ENCODE results near the gene SLC41A3.
"Not testable (repeated sequence)": the region's sequence is repeated elsewhere in the genome, so short reads cannot be mapped to it uniquely, and the experiment has no call there.

SLC41A3 gene

DNA sequence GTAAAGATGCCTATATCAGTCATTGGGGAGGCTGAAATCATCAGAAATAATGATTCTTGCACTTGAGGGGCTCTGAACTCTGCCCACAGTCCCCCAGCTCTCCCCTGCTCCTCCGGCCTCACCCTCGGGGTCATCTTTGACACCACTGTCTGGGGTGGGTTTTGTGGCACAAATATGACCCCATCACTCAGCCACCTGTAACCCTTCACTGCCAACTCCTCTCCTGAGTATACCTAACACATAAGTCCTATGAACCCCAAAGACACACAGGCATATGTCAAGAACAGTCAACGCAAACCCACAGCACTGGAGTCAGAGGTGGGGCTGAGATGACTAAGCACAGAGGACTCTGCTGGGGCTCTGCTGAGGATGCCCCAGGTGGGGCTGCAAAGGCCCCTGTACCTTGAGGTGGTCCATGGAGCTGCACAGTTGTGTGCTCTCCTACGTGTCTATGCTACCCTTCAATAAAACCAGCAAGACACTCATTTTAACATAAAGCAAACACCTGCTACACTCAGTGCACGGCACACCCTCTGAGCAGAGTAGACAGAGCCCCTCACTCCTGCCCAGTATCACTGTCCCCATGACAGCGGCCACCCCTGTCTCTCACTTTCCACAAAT, 29.9 kb downstream of the SLC41A3 start:
- no peak for DNase-seq (ENCODE audit: low read depth)

DNA sequence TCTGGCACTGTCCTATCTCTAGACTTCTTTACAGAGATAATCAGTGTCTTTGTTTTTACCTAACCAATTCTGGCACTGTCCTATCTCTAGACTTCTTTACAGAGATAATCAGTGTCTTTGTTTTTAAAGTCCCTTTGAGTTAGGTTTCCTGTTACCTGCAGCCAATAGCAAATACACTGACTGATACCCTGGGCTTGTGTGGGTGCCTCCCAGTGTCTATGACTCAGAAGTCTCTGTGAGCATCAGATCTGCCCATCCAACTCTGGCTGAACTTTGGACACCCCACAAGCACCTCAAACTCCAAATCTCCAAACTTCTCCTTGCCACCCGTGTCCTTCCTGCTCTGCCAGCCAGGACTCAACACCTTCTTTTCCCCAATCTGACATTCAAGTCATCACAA, 30.4 kb downstream of the SLC41A3 start:
- no peak for DNase-seq (ENCODE audit: low read depth)

DNA sequence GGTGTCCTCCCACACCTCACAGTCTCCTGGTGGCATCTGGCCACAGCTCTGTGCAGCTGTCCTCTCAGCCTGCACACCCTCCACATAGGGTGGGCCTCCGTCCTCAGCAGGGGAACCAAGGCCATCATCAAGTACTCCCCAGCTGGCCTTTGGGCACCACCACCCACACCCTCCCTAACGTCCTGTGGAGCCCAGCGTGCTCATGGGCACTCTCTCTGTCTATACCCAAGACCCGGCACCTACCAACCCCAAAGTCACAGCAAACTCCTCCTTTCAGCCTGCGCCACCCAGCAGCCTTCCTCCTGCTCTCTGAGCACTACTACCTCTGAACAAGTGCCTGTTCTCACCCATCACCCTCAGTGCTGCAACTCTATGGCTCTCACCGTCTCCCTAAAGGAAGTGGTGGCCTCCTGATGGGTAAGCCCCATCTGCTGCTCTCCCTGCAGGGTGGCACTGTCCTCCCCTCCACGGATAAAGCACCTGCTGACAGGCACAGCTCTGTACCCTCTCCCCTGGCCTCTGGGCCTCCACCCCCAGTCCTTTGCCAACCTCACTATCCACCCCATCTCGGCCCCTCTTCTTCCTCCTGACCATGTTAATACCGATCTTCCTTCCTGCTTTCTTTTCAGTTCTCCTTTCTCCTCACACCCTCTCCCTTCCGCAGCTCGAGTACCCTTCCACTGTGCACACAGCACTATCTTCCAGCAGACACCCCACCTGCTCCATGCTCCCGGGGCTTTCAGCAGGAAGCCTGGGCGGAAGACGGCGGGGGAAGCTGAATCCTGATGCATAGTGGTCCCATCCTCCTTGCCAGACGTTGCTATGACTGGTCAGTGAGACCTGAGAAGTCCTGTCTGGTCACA, 31.5 kb downstream of the SLC41A3 start:
- DNase-seq (ENCODE audit: low read depth), result no peak

DNA sequence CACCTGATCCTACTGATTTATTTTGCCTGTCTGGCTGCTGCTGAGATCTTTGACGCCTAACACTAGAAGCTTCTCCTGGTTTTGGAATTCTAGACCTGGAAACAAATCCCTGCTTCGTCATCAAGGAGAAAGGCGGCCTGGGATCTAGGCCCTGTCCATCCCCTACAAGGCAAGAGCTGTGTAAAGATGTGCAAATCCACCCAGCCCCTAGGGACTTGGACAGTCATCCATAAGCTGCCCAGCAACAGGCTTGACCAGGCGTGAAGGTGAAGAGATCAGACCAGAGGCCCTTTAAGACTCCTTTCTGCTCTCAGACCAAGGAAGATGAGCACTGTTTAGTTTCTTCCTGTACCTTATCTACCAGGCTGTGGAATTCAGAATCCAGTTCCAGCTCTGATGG, 32.2 kb downstream of the SLC41A3 start:
- no peak for DNase-seq (ENCODE audit: low read depth)

DNA sequence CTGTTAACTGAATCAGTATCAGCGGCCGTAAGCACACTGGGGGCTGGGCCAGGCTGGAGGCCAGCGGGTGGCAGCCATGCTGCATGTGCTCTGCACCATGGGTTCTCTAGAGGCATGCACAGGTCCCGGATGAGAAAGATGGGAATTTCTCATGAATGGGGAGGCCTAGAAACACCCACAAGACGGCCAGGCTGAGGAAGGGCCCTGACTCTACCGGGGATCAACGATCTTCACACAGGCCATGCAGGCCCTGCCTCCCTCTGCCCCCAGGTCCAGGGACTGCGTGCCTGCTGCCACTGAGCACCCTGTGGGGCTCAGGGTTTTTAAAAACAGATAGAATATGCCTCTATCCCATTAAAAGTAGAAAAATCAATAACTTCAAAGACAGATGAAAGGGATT, 32.7 kb downstream of the SLC41A3 start:
- no peak for DNase-seq (ENCODE audit: low read depth)

DNA sequence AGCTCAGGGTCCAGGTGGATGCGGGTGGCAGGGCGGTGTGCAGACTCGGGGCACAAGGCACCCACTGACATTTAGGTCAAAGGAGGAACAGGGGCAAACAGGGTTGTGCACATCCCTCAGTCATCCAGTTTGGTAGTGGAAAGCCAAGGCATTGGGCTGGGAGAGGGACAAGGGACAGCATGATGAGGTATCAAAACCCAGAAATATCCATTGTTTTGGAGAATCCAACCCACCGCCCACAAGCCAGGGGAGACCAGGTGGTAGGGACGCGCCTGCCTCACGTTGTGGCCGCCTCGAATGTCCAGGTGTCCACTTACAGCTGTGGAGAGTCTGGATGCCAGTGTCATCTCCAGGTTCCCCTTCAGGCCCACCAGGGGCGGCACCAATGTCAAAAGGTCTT, 33.3 kb downstream of the SLC41A3 start:
- no peak for DNase-seq (ENCODE audit: low read depth)

DNA sequence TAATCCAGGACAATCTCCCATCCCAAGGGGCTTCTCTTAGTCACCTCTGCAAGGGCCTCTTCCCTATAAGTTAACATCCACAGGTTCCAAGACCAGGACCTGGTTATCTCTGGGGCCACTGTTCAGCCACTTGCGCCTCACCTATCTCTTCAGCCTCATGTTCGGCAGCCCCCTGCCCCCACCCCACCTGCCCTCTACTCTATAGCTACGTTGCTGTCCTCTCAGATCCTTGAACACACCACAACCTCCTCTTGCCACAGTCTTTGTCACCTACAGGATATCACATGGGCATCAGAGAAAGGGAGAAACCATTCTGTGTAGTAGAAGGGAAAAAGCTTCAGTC, 33.9 kb downstream of the SLC41A3 start:
- DNase-seq (ENCODE audit: low read depth), result no peak

DNA sequence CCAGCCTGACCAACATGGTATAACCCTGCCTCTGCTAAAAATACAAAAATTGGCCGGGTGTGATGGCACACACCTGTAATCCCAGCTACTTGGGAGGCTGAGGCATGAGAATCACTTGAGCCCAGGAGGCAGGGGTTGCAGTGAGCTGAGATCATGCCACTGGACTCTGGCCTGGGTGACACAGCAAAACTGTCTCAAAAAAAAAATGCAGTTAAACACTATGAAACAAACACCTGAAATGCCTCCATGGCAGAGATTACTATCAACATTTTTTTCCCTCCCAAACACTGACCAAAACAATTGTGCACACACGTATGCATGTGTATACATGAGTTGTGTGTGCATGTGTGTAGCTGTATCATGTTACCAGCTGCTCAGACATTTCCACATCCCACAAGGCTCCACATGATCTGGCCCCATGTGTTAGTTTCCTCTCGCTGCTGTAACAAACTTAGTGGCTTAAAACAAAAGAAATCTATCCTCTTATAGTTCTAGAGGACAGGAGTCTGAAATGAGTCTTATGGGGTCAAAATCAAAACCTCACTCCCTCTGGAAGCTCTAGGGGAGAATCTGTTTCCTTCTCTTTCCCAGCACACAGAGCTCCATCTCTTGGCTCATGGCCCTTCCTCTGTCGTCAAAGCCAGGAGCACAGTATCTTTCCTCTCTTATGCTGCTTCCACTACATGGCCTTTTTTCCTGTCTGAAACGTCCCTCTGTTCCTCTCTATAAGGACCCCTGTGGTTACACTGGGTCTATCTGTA, 34.5 kb downstream of the SLC41A3 start:
- no peak for DNase-seq (ENCODE audit: low read depth)

DNA sequence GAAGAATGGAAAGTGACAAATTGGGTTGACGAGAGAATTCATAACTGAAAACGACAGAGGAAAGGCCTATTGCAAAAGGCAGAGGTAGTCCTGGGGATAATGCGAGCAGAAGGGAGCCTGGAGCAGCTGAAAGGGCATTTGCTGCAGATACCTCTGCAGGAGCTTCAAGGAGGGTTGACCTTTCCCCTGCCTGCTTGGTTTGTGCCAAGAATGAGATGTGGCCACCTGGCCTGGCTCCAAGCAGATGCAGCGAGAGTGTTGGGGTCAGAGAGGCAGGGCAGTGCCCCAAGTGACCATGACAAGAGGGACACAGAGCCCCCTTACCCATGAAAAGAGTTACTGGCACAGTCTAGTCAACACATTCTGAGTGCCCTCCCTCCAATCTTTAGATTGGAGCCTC, 43.5 kb downstream of the SLC41A3 start:
- DNase-seq (ENCODE audit: low read depth), result no peak

DNA sequence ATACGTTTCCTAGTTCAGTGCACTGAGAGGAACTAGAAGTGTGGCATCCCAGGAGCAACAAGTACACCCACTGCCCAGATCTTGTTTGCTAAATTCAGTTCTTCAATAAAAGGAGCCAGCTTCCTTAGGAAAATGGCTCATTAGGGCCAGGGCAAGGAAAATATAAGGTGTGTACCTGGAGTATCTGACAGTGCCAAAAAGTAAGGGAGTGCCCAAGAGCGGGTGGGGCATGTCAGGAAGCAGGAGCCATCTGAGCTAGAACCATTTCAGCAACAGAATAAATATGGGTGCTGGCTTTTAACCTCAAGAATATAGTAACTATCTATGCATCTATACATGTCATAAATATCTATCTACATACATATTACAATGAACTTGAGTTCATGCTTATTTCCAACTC, 44.1 kb downstream of the SLC41A3 start:
- no peak for DNase-seq (ENCODE audit: low read depth)

DNA sequence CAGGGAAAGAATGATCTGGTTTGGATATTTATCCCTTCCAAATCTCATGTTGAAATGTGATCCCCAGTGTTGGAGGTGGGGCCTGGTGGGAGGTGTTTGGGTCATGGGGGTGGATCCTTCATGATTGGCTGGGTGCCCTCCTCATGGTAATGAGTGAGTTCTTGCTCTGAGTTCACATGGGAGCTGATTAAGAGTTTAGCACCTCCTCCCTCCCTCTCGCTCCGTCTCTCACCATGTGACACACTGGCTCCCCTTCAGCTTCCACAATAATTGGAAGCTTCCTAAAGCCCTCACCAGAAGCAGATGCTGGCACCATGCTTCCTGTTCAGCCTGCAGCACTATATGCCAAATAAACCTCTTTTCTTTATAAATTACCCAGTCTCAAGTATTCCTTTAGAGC, 45.1 kb downstream of the SLC41A3 start:
- not testable (repeated sequence) for DNase-seq (ENCODE audit: low read depth)

DNA sequence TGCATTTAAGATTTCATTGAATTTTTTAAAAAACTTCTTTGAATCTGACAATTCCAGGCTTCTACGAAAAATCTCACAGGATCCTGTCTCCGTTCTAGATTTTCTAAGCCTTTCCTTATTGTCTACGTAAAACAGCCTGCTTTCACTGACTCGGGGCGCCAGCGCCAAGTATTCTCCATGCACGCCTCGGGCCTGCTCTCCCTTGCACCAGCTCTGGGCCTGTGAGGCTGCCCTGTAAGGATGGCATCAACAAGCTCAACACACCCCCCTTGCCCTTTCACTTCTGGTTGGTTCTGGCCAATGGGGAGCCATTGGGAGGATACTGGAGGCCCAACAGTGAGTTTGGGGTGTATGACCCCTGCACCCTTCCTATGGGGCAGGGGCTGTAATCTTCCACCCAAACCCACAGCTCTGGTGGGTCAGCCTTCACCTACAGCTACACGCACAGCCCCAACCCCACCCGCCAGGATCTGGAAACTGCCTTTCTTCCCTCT, 47.8 kb downstream of the SLC41A3 start:
- DNase-seq (ENCODE audit: low read depth), result no peak

DNA sequence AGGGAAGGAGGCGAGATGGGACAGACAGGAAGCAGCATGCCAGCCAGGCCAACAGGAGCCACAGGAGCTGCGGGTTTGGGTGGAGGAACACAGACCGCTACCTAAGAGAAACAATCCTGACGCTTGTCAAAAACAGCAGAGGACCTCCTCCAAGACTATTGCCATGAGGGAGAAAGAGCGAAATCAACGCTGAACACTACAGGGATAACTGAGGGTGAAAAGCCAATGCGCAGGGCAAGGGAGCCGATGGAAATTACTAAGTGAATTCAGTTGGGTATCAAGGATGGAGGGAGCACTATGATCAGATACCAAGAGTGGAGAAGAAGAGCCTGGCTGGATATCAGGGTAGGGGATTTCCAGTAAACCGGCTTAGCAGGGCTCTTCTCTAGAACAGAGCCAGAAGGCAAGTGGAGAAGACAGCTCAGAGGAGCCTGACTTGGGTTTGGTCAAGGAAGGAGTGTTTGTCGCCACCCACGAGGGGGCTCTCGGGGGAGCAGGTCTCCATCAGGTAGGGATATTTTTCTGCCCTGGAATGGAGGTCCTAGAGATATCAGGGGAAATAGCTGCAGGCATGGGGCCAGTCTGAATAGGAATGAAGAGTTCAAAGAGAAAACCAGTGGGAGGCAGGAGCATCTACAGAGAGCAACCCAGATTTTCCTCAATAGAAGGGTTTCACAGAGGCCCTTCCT, 48.4 kb downstream of the SLC41A3 start:
- no peak for DNase-seq (ENCODE audit: low read depth)

DNA sequence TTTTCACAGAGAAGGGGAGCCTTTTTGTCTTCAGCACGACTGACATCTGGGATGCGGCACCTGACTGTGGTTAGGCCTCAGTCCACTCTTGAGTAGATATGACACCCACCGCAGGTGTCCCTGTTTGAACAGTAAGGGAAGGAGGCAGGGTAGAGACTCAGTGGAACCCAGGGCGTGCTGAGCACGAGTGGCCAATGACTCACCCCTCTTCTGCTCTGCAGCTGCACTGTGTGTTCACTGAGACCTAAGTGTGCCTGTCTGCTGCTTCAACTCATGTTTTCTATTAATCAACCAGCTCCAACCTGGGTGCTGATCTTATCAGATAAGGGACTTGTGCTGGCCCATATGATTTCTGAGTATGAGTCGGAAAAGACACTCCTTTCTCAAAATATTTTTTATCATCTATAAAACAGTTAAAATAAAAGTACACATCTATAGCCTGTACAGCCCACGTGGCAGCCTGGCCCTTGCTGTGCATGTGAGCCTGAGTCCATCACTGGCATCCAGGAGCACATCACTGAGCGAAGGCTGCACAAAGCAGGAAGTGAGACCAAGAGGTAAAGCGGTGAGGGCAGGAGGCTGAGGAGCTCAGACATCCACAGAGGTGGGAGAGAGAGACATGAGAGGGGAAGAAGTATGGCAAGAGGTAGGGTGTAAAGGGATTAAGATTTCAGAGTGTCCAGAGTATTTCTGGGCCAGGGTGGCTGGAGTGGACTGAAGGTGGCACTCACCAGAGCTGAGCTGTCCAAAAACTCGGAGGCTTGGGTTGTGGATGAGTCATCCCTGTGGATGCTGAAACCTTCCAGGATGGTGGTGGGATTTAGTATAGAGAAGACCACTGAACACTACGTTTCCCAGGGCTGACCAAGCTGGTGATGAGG, 49.2 kb downstream of the SLC41A3 start:
- no peak for DNase-seq (ENCODE audit: low read depth)

DNA sequence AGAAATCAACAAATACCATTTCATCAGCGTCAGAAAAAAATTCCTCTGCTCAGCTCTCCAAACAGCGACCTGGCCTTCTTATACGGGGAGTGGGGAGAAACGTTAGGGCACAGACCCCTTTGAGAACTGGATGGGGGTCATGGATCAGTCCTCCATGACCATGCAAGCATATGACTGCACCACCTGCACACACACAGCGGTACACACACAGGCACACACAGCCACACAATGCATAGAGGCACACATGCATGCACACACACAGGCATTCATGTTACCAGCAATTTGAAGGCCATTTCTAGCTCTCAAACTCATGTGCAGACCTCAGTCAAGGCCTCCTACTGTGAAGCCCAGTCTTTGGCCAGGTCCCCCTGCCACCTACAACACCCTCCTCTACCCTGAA, 50.2 kb downstream of the SLC41A3 start:
- DNase-seq (ENCODE audit: low read depth), result no peak

DNA sequence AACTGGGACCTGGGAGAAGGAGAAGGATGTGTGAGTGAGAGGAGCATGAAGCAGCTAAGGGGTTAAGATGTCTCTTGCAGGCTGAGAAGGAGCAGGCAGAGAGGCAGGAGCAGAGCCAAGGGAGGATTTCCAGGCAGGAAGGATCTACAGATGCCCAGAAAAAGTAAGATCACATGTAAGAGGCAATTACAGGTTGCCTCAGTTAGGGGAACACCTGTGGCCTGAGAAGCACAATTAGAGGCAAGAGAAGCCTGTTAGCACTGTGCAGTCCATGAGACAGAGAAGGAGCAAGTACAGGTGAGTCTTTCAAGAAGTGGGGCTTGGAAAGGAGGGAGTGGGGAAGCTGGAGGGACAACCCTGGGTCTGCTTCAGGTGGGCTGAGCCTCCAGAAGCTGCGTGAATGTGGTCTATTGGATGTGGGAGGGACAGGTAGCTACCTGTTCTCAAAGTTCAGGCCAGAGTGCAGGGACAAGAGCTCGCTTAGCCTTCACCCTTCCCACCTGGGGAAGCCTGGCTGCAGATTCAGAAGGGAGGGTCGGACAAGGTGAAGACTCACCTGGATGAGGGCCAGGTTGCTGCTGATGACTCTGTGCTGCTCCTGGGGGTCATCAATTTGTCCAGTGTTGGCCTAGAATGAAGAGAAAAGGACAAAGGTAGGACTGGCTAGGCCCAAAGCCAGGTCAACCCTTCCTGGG, 50.7 kb downstream of the SLC41A3 start:
- no peak for DNase-seq (ENCODE audit: low read depth)

DNA sequence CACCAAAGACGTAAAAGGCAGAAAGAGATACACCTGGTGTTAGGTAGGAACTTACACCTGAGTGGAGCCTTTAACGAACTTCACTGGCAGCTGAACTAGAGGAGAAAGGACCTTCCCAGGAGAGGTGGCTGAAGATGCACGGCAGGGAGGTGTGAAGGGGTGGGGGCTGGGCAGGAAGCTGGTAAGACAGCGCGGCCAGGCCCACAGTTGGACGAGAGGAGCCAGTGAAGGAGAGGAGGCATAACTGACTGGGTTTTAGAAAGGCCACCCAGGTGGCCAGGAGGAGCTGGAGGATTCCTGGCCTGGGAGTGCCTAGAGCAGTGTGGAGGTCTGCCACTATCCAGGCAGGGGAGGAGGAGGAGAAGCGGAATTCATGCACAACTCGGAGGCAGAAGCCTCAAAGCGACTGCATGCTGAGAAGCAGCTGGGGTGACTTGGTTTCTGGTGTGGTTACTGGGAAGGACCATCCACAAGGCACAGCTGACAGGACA, 51.9 kb downstream of the SLC41A3 start:
- no peak for DNase-seq (ENCODE audit: low read depth)

DNA sequence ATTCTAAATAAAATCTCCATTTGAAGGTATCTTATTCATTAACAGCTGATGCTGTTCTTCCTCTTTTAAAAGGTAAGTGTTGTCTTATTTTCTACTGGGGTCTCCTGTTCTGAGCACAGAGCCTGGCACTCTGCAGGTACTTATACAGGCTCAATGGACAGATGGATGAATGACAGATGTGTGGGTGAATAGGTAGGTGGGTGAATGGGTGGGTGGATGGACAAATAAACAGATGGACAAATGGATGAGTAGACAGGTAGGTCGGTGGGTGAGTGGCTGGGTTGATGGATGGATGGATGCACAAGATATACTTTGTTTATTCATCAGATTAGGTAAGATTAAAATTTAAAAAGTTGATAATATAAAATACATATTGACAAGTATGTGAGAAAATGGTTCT, 53.5 kb downstream of the SLC41A3 start:
- DNase-seq (ENCODE audit: low read depth), result no peak

DNA sequence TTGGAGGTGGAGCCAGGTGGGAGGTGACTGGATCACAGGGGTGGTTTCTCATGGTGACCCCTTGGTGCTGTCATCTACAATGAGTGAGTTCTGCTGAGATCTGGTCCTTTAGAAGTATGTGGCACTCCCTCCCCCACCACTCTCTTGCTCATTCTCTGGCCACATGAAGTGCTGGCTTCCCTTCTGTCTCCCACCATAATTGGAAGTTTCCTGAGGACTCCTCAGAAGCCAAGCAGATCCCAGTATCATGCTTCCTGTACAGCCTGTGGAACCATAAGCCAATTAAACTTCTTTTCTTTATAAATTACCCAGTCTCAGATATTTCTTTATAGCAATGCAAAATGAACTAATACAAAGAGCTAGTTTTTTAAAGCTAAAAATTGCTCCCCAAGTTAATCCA, 54.7 kb downstream of the SLC41A3 start:
- no peak for DNase-seq (ENCODE audit: low read depth)

DNA sequence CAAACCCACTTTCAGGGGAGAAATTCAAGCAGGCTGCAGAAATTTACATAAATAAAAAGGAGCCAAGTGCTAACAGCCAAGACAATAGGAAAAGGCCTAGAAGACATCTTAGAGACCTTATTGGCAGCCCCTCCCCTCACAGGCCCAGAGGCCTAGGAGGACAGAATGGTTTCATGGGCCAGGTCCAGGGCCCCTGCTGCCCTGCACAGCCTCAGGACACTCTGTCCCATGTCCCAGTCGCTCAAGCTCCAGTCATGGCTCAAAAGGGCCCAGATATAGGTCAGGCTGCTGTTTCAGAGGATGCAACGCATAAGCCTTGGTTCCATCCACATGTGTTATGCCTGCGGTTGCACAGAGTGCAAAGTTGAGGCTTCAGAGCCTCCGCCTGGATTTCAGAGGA, 55.8 kb downstream of the SLC41A3 start:
- DNase-seq (ENCODE audit: low read depth), result no peak

DNA sequence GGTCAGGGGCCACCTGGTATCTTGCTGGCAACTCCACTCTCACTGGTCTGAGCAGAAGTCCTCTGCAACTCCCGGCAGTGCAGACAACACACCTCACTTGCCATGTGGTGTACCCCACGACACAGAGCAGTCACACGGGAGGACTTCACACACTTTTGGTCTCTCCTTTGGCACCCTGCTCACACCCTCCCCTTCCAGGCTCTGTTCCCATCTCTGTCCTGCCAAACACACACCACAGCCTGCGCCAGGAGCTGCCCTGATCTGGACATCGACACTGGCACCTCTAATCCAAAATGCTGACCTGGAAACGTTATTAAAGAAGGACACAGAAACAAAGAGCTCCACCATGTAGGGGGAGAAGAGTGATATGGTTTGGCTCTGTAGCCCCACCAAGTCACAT, 57.2 kb downstream of the SLC41A3 start:
- DNase-seq (ENCODE audit: low read depth), result no peak
